SIG-M5 (cell line): ENCODE results near the gene SCTR.

Experiments used
- DNase-seq: peaks from one replicate; lab custom pipeline; 2025; lab: John Stamatoyannopoulos, UW

Gene SCTR

DNA sequence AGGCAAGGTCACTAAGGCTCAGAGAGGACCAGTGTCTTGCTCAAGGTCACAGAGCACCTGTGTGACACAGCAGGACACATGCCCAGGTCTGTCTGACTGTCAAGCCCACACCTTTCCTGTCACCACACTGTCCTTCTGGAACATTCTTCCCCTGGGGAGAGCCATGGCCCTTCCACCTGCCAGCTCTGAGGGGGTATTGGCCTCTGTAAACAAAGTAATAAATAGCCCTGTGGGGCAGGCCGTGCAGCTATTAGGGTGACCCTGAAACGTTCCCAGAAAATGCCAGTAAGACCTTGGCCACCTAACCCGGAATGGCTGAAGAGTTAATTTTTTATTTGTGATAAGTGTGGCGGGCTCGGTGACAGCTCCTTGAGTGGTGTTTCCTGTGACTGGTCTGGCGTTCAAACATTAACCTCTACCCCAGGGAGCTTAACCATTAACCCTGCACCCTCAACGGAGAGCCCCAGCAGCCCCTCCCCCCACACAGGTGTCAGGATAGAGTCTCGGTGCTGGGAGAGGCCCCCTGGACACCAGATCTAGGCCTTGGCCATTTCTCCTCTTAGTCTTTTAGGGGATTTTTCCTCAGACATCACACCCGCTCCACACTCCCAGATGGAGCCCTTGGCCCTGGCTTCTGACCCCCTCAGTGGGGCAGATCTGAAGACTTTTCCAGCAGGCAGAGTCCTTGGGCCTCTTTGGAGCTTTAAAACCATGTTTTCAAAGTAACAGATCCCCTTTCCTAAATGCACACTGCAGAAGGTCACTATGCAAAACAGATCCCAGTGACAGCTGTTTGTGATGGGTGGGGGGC lies 36.6 kb downstream of the SCTR start:
- no peak for DNase-seq

DNA sequence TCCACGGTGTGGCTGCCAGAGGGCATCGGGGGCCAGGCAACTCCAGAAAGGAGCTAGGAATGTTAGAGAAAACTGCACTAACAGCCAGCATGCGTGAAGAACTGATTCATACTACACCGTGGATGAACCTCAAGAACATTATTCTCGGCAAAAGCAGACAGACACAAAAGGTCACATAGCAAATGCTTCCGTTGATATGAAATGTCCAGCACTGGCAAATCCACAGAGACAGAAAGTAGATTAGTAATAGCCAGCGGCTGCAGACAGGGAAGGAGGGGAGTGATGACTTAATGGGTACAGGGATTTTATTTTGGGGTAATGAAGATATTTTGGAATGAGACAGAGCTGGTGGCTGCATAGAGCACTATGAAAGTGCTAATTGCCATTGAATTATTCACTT lies 37.4 kb downstream of the SCTR start:
- no peak for DNase-seq

DNA sequence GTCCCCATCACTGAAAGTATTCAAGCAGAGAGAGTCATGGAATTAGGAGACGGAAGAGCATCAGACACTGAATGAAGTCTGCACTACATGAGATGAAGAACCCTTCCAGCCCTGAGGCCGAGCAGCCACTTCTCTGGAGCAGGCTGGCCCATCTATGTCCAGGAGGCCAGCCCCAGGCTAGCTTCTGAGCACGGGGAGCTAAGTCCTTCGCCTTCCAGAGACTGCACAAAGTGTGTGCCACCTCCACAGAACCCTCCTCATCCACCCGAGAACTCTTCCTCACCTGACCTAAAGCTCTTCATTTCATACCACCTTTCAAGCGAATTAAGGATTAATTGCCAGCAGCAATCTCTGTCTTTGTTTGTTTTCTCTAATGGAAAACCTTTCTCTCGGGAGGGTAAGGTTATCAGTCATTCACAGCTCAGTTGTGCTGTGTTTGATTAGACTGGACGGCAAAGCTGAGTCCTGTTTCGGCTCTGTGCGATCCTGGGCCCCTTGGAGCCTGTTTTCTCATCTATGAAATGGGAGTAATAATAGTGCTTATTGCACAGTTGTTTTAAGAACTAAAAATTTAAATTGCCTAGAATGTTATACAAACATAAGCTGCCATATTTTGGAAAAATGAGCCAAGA lies 38.0 kb downstream of the SCTR start:
- DNase-seq, result no peak

DNA sequence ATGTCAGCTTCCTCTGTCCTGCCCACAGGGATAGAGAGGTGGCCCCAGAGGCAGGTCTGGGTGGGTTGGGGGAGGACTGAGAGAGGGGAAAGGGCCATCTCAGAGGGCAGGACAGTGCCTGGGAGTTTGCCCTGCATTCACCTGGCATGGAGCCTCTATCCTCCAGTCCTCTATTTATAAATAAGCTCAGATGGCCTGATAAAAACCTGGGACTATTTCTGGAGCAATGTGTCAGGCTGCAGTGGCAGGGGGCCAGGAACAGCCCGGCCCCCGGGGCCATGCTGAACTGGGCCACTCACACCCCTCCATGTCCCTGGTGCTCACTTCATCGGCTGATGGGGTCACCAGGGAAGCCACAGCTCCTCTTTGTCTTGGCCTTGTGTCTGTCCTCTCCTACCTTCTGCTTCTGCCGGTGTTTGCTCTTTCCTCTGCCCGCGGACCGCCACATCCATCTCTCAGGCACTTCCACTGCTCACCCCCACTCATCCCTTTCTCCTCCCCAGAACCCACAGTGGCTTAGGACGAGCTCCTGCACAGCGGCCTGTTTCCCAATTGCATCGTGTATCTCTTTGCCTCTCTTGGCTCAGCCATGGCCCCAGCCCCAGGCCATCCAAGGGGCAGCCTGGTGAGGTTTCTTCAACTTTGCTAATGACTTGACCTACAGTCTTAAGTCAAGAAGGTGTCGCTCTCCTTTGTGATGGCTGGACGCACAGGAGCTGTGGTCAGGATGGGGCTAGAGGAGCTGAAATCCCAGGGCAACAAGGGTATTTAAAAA lies 38.8 kb downstream of the SCTR start:
- no peak for DNase-seq

DNA sequence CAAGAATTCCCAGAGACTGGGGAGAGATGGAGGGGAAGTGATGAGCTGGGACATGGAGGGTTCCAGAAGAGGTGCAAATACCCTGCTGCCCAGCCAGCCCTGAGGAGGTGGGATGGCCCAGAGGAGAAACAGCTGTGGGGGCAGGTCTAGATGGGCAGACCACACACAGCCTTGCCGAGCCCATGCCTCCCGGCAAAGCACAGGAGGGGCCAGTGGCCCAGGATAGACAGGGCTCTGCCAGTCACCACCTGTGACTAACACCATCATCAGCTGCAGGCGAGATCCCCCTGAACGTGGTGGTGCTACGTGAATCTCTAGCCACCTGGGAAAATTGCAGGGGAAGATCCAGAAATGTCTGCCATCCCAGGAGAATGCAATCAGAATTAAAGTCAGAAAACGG lies 39.4 kb downstream of the SCTR start:
- no peak for DNase-seq

DNA sequence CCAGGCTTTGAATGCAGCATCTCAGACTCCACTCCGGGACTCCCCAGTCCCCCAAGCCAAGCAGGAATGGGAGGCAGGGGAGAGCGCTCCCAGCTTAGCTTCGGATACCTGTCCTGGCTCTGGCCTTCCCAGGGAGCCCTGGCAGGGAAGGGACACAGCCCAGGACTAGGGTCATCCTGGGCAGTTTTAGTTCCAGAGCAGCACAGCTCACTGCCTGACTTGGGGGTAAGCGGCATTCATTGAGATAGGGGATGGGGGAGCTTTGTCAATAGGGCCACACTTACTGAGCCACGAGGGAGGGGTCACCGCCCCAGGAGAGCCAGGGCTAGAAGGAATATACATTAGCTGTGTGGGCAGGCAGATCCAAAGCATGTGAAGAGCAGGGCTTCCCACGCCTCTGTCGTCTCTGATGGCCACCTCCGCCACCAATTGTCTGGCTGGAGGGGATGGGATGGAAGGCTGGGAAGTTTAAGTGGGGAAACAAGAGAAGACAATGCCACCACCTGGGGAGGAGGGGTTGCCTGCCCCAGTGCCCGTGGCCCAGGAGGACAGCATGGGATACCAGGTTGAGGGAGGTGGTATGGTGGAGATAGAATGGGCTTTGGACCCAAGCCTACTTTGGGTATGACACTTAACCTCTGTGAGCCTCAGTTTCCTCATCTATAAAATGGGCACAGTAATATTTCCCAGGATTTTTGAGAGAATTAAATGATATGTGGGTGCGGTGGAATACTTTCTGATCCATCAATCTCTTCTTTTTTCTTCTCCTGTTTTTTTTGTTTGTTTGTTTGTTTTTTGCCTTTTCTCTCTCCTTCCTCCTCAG lies 40.2 kb downstream of the SCTR start:
- DNase-seq, result no peak

DNA sequence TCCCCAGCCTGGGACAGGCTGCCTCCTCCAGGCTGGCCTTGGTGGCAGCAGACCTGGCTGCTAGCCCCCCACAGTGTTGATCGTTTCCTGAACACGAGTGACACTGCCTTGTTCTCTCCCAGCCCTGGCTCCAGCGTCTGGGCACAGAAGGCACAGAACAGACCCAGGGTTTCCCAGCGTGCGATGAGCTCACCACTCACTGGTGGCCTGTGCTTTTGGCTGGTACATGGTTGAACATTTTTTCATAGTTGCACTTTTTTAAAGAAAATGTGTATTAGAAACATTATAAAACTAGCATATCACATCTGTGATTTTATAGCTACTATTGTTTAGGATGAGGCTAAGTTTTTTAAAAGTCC lies 40.9 kb downstream of the SCTR start:
- no peak for DNase-seq

DNA sequence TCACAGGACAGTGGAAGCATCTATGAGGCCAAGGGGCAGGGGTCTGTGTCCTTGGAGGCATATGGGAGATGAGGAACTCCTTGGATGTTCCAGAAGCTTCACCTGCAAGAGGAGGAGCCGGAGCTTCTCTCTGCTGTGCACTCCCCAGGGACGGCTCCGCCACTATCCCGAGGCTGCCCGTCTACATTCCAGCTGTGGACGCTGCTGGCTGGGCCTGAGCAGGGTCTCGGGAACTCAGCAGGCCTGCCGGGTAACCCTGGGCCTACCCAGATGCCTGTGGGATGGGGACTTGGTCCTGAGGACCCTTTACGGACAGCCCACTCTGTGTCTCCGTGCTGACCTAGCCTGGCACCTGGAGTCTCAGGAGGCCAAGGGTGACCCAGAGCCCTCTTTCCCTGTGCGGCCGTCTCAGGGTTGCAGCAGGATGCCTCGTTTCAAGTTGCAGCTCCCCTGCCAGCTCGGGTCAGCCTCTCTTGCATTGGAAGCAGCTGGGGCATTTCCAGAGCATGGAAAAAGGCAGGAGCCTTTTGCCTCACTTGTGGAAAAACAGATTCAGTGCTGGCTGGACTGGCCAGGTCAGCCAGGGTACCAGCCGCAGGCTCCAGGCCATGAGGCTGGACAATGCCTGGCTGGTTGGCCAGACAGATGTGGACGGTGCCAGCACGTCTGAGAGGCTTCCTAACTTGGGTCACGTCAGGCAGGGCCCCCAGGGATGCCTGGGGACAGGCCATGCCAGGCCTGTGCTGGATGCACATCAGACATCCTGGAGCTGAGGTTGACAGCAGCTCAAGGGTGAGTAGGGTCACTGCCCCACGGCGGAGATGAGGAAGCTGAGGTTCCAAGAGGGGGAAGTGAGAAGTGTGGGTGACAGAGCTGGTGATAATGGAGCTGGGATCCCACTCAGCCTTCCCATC lies 41.5 kb downstream of the SCTR start:
- DNase-seq, result no peak

DNA sequence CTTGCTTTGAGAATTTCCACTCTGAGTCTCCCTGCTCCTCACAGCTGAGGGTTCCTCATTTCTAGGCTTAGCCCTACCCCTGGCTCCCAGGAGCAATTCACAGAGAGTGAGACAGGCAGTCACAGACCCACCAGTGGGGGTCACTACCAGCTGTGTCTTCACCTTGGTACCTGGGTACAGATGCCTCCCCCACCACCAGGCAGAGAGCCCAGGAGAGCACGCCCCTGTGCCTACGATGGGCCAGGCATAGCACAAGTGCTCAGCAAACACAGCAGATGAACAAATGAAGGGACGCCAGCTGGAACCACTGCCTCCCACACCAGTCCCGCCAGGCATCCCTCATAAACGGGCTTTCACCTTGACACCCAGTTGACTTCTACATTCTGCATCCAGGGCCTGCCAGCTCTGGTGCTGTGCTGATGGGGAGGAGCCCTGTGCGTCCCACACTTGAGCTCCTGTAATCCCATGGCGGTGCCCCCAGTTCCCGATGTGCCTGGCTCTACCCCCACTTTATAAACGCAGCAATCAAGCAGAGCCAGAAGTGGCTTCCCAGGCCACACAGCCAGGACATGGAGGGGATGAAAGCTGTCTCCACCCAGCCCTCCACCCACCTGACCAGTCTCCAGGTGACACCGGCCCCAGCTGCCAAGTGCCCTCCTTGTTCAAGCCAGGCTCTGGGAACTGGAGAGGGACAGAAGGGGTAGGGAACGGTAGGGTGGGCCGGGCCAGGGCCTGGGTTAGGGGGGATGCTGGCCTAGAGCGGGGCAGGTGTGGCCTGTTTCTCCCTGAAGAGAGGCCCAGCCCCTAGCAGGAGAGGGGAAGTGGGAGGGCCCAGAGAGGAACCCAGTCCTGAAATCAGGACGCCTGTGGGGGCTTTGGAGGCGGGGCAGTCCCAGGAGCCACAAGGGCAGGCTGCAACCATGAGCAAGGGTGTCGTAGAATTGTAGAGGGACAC lies 42.5 kb downstream of the SCTR start:
- no peak for DNase-seq

DNA sequence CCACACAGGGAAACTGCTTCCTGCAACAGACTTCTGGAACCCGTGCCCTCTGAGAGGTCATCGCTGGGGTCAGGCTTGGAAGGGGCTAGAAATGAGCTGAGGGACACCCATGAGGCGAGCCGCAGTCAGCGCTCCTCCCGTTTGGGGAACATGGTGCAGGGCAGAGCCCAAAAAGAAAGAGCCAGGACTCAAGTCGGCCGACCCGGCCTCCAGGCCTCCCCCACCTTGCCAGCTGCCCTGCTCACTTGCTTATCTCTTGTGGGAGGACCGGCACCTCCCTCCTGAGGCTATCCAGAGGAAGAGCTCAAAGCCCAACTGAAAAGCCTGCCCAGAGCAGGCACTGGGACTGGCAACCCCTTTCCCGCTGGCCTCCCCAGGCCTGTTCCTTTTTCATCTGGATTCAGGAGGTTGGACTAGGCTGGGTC lies 43.6 kb downstream of the SCTR start:
- no peak for DNase-seq

DNA sequence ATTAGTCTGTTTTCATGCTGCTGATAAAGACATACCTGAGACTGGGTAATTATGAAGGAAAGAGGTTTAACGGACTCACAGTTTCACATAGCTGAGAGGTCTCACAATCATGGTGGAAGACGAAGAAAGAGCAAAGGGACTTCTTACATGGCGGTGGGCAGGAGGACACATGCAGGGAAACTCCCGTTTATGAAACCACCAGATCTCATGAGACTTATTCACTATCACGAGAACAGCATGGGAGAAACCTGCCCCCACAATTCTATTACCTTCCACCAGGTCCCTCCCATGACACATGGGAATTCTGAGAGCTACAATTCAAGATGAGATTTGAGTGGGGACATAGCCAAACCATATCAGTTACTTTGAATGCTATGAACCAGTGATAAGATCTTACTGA lies 44.1 kb downstream of the SCTR start:
- DNase-seq, result no peak

DNA sequence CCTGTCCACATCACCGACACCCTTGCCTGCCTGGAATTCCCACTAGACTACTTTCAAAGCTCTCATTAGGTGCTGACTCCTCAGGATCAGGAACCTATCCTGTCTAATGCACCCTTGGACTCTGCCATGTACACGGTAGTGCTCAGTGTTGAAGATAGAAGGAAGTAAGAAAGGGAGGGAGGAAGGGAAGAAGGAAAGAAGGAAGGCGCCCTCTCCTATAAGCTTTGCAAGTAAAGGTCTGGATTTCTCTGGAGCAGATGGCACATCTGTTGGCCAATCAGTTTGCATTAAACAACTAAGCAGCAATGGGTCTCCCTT lies 45.3 kb downstream of the SCTR start:
- no peak for DNase-seq

DNA sequence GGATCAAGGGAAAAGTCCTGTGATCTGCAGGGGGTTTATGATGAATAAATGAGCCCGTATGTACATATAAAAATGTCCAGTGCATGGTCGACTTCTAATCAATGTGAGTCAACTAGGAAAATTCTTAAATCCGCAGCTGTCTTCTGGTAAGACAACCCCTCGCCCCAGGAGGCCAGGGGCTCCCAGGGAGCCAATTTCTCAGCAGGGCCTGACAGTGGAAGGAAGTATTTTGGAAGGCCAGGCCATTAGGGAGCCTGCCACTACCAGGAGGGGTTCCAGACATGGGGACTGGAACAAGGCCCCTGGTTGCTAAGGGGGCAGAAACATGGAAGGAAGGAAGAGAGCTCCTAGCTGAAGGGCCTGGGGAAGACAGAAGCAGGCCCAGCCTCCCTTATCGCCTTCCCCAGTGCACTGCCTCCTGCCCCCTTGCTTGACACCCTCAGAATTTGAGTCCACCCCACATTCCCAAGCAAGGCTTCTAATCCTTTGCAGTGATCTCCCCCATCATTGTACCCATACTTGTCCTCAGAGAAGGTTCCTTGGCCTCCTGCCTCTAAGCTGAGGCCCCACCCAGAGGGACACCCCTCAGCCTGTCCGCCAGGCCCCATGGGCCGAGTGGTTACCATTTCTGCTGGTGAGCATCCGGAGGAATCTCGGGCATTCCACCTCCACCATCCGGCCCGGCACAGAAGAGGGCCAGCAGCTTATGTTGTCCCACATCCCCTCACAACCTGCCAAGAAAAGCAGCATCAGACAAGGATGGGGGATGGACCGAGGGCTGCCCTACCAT lies 45.9 kb downstream of the SCTR start:
- DNase-seq, result no peak

DNA sequence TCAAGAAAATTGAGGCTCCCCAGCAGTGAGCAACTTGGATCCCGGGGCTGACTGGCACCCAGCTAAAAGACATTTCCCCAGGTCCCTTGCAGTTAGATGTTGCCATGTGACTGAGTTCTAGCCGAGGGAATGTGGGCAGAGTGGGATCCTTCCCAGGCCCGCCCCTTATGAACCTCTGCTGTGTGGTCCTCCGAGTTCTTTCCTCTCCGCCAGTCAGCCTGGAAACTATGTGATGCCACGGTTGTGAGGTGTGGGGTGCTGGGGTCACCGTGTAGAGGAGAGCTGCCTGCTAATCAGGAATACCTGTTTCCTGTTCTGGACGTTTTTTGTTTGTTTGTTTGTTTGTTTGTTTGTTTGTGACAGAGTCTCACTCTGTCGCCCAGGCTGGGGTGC lies 47.2 kb downstream of the SCTR start:
- no peak for DNase-seq

DNA sequence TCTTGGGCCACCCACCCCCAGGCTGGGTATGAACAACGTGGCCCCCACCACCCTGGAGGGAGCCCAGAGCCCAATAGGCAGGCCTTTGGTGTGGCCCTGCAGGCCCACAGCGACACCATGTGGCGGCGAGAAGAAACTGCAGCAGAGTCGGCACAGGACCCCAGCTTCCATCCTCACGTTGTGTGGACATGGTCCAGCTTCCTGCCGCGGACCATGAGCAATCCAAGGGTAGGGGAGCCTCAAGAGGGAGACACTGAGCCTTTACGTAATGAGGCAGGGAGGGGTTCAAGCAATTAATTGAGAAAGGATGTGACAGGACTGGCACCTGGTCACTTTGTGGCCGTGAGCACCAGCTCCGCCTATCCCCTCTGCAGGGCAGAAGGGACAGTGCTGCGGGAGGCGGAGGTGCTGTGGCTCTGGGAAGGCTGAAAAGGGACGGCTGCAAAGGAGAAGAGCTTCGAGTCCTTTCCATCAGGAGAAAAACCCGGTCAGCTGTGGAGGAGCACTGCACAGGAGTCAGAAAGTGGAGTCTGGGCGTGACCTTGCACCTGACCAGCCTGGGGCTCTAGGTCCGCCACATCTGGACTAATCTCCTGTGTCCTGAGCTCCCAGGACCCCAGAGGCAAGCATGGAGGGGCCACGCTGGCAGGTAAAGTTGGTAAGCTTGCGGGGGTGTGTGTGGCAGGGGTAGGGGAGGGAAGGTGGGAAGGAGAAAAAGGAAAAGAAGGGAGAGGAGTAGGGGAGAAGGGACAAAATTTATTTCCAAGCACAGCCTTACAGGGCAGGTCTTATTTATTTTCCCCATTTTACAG lies 47.8 kb downstream of the SCTR start:
- DNase-seq, result no peak

DNA sequence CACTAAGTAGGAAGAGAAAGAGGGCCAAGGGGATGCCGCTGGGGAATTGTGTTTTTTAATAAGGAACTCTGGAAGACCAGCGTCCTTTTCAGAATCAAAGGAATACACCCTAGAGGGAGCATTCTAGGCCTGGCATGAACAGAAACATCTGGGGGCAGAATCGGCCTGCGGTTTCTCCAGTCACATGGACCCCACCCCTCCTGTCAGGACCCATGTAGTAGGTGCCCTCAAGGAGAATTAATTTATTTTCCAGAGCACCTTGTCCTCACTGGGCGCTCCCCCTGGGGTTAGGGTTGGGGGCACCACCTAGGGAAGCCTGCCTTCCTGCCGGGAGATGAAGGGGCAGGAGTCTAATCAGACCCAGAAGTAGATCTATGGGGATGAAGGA lies 48.4 kb downstream of the SCTR start:
- DNase-seq, result no peak

DNA sequence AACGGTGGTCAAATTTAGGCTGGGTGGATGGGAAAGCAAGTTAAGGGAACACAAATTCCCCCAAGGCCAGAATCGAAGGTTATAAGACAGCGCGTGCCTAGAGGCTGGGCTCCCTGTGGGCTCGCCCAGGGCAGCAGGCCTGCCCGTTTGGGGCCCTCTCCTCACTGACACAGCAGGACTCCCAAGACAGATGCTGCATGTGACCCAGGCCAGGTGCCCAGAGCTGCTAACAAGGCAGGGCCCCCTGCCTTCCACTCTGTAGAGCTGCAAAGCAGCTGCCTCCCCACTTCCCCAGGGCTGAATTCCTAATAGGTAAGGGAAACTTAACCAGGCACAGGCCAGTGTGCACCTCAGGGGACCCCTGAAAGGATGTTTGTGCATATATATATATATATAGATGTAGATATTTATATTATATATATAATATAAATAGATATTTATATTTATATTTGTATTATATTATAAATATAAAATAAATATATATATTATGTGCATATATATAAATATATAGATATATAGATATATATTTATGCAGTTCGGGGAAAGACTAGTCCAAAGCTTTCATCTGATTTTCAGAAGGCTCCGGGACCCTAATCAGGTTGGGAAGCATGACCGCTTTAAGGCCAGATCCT lies 48.9 kb downstream of the SCTR start:
- no peak for DNase-seq
